SK-N-SH (cell line): ENCODE data around the gene SLAMF8.

Experiments used
- CTCF ChIP-seq: fragments of 200-600 bp; sonication (generic); IDR thresholded peaks from 2 replicates; pipeline ENCODE4 v1.6.1; 2017; ENCODE audit warnings: antibody characterized with exemption, mild to moderate bottlenecking, moderate library complexity
- EZH2phosphoT487 ChIP-seq: fragments of 200-600 bp; sonication (generic); IDR thresholded peaks from 2 replicates; pipeline ENCODE4 v1.6.1; 2017; ENCODE audit warnings: low read depth, mixed run types, mild to moderate bottlenecking, antibody characterized with exemption, moderate library complexity, borderline replicate concordance
- GABPA ChIP-seq: IDR thresholded peaks from 2 replicates; pipeline ENCODE4 v1.4.0; 2012; ENCODE audit warnings: low read depth, mild to moderate bottlenecking
- POLR2AphosphoS5 ChIP-seq: IDR thresholded peaks from 2 replicates; pipeline ENCODE4 v1.6.1; 2012; ENCODE audit warnings: low read depth, low read length

- TF ChIP-seq GABPA (no peak), POLR2AphosphoS5 (no peak), CTCF (no peak), EZH2phosphoT487 (no peak)
Observed at GRCh38 chr1:159826441-159827101, at the start of gene SLAMF8.
